GM23338 (cell line): ENCODE measurements around the gene VPS4A.

ENCODE experiments used
- CREB1 ChIP-seq: fragments of 250-450 bp; sonication (Bioruptor Pico); IDR thresholded peaks from 2 replicates; pipeline ENCODE4 v1.5.0; 2020; ENCODE audit warnings: low read depth, mild to moderate bottlenecking, moderate library complexity
- CTCF ChIP-seq, 2 experiments: fragments of 200-600 bp in 1 of 2; sonication (generic) in 1 of 2; conservative IDR thresholded peaks; 2 replicates each; pipeline versions ENCODE4 v1.5.1 to v1.6.1; 2016 to 2017; ENCODE audit warnings: antibody characterized with exemption in 2 of 2, low read depth in 2 of 2, mild to moderate bottlenecking in 2 of 2, moderate library complexity in 1 of 2
- EZH2 ChIP-seq: fragments of 200-600 bp; sonication (generic); IDR thresholded peaks from one replicate; pipeline ENCODE4 v1.8.0; 2017; ENCODE audit warnings: antibody characterized with exemption, mild to moderate bottlenecking, low read depth; ENCODE audit not compliant: unreplicated experiment
- EZH2phosphoT487 ChIP-seq: fragments of 200-600 bp; sonication (generic); IDR thresholded peaks from one replicate; pipeline ENCODE4 v1.8.1; 2018; ENCODE audit warnings: antibody characterized with exemption; ENCODE audit not compliant: unreplicated experiment
- NANOG ChIP-seq: IDR thresholded peaks from 2 replicates; pipeline ENCODE4 v1.6.1; 2016; ENCODE audit warnings: antibody characterized with exemption, borderline replicate concordance
- POLR2AphosphoS5 ChIP-seq: IDR thresholded peaks from 2 replicates; pipeline ENCODE4 v1.6.1; 2016; ENCODE audit warnings: antibody characterized with exemption, low read depth
- REST ChIP-seq: IDR thresholded peaks from one replicate; pipeline ENCODE4 v1.6.1; 2018; ENCODE audit warnings: antibody characterized with exemption; ENCODE audit not compliant: unreplicated experiment
- STAT1 ChIP-seq: IDR thresholded peaks from one replicate; pipeline ENCODE4 v1.6.1; 2016; ENCODE audit warnings: antibody characterized with exemption; ENCODE audit not compliant: unreplicated experiment
- ZNF114 ChIP-seq: fragments of 250-450 bp; sonication (Bioruptor Pico); IDR thresholded peaks from 2 replicates; pipeline ENCODE4 v1.5.0; 2020; ENCODE audit warnings: mild to moderate bottlenecking, moderate library complexity

- TF ChIP-seq CTCF (conservative IDR thresholded peaks at IDR 0.05; ENCODE audit: low read depth in 2 of 2) (peak; percentile 51 to 70; a peak in 3 of 4 replicates), POLR2AphosphoS5 (no peak), REST (no peak), EZH2 (no peak), EZH2phosphoT487 (no peak), CREB1 (no peak), ZNF114 (no peak), NANOG (no peak), STAT1 (no peak)
These were observed 24.0 kb upstream of the VPS4A start for GRCh38 chr16:69286941-69287713.
